ENCODE measurements around the gene PWP2.
"Not testable (repeated sequence)": the region's sequence is repeated elsewhere in the genome, so short reads cannot be mapped to it uniquely, and the experiment has no call there.

Gene PWP2

DNA sequence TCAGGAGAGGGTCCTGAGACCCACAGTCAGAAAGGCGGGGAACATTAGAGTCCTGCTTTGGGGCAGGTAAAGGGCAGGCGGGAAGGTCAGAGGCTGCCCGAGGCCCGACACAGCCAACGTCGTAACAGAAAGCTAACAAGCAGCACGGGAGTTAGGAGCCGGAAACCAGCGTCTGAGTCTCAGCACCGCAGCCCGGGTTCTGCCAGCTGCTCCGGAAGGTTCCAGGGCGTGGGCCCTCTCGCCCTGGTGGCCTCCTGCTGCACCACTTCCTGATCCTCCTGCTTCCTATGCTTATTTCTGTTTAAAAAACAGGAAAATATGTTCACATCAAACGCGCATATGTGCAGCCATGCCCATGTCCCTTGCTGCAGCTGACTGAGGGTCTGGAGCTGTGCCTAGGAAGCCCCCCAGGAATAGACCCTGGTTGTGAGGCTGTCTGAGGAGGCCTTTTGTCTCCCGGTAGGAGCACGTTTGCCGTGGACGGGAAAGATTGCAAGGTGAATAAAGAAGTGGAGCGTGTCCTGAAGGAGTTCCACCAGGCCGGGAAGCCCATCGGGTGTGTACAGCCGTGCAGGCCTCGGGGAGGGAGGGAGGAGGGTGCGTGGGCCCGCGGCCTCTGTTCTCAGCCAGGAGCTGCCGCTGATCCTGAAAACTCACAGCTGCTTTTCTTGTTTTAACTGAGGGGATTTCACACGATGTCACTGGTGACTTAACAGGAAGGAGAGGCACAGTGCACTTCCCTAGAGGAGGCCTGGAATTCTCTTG, 32.8 kb downstream of the PWP2 start:
- DNase-seq: peak; percentile 1

DNA sequence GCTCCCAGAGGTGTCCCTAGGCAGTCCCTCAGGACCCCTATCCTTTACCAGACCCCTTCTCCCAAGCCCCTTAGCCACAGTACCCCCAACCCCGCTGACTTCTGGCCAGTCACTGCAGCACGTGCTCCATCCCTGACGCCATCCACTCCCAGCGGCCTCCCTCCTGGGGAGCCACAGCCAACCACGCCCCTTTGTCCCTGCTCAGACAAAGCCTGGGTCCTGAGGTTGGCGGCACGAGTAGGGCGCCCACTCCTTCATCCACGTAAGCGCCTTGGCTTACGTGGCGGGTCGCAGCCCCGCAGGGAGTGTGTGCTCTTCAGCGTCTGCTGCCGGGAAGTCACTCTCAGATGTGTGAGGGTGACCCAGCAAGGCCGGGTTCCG, 33.3 kb downstream of the PWP2 start:
- DNase-seq: not testable (repeated sequence)

DNA sequence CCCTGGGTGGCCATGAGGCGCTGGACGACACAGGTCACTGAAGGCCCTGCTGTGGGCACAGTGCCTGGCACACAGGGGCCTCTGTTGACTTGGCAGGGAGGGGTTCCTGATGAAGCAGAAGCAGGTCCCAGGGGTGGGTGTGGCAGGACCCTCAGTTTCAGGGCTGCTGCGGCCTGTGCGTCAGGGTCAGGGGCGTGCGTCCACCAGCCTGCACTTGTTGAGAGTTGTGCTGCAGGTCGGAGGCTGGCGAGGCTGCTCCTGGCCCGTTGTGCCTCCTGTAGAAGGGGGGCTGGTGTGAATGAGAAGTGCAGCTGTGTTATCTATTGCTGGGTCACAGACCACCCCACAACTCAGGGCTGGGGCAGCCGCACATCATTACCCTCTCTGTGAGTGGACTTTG, 35.3 kb downstream of the PWP2 start:
- DNase-seq: not testable (repeated sequence)

DNA sequence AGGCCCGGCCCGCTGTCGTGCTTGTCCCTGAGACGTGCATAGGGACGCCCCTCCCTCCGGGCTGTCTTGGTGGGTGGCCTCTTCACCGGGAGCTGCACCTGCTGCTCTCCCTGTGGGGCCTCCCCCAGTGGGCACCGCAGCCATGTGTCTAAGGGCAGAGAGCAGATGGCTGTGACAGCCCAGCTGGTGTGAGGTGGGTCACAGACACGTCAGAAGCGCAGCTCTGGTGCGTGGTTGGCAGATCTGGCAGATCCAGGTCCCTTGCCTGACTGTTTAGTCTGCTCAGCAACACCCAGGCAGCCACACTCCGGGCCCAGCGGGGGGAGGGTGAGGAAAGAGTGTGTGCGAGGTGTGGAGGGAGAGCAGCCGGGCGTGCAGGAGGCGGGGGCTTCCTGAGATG, 36.2 kb downstream of the PWP2 start:
- DNase-seq: not testable (repeated sequence)

DNA sequence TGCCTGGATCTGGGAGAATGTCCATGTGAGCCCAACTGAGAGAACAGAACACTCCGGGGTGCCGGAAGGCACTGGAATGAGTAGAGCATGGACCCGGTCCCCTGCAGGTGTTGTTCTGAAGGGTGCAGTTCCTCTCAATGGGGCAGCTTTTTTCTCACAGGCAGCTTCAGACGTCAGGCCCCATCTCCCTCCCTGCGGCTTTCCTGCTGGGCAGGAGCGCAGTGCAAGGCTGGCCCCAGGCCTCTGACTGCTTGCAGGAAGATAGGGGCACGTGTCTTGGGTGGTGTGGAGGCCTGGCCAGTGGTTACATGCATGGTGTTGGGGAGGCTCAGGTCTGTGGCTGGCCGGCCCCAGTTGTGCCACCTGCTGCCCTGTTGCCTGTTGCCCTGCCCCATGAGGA, 36.8 kb downstream of the PWP2 start:
- not testable (repeated sequence) for DNase-seq

DNA sequence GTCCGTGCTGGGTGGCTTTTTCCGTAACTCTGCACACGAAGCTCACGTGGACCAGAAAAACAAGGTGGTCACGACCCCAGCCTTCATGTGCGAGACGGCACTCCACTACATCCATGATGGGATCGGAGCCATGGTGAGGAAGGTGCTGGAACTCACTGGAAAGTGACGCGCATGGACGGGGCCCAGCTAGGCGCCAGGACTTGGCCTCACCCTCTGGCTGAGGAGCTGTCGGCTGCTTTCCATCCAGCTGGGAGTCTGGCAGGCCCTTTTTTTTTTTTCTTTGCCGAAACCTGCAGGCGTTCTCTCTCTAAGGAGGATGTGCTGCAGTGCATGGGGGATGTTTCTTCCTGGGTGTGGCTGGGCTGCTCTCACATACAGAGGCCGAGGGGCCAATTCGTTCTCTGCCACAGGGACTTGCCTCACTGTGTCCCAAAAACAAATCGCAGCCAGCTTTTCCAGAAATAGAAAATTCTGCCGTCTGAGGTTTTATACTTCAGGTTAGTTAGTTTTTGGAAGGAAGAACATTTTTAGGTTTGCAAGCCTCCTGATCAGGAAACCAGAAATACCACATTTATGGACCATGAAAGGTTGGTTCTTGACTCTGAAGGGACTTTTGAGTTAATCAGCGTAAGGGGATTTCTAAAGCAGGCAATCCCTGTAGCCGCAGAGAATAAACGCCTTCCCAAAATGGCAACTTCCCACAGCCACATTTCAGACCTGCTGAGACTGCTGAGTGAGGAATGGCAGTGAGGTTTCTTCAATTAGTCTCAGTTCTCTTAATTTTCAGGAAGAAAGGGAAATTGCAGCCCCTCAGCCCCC, 37.8 kb downstream of the PWP2 start:
- DNase-seq: not testable (repeated sequence)

DNA sequence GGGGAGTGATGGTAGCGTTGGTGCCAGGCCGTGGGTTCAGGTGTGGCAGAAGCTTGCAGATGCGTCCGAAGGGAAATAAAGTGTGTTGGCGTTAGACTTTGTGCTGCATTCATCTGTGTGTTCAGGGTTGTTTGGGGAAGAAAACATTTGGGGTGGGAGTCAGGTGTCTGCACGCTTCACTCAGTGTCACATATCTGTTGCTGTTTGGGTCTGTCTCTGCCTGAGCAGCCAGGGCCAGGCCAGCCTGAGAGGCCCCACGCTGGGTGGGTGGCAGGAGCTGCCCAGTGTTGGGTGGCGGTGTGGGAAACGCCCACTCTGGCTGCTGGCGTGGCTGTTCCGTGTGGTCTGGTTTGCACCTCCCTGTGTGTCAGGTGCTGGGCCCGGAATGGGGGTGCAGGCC, 38.4 kb downstream of the PWP2 start:
- DNase-seq: not testable (repeated sequence)

DNA sequence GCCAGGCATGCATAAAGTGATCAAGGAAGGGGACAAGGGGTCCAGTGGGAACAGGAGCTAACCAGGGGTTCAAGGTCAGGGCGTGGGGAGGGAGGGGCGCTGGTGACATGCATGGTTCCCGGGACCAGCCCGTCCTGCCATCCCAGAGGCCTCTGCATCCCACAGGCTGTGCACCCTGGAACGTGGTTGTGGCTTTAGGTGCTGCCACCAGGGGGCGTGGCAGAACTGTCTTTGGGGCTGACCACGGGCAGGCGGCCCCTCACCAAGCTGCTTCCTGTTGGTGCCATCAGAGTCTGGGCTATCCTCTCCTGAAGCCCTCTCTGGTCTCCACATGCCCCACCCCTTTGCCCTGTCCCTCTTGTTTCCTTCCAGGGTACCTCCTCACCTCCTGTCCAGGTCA, 39.9 kb downstream of the PWP2 start:
- not testable (repeated sequence) for DNase-seq

DNA sequence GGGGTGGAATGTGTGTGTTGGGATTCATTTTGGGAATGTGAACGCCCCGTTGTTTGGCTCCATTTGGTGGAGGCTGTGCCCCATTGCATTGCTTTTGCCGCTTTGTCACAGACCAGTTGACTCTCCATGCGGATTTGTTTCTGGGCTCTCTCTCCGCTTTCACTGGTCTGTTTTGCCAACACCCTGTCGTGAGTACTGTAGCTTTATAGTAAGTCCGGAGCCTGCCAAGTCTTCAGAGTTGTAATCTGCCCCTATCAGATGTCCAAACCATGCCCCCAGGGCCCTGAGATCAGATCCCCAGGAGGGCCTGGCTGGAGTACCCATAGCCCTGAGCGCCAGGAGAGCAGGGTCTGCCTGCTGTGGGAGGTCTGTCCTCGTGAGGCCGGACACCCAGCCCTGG, 43.1 kb downstream of the PWP2 start:
- DNase-seq: not testable (repeated sequence)

DNA sequence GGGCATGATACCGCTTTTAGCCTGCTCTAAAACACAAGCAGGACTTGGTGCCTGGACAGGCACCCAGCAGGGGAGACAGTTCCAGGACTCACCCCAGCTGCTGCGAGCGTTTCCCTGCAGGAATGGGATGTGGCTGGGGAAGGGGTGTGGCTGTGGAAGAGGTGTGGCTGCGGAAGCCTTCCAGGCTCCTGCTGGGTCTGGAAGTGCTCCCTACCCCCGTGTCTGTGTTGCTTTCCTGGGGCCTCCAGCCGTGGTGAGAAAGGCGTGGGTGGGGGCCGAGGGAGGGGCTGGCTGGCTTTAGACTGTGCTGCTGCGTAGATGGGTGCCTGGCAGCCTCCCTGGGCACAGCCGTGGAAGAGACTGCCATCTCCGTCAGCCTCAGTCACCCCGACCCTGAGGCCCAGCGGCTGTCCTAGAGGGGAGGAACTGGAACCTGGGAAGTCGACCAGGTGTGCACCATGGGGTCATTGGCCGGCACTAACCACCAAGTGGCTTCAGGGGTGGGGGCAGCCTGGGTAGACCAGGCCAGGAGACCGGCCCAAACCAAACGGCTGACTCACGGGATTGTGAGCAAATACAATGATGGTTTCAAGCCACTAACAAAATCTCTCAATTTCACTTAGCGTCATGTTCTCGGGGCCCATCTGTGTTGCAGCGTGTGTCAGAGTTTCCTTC, 46.2 kb downstream of the PWP2 start:
- DNase-seq: not testable (repeated sequence)

DNA sequence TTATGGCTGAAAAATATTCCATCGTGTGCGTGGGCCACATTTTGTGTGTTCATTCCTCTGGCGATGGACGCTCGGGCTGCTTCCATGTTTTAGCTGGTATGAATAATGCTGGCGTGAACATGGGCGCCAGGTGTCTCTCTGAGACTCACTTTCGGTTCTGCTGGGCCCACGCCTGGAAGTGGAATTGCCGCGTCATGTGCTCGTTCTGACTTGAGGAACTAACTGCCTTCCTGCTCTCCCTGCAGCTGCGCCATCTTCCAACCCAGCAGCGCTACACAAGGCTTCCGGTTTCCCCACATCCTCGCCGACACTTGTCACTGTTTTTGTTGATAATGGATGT, 46.7 kb downstream of the PWP2 start:
- DNase-seq: peak; percentile 82

DNA sequence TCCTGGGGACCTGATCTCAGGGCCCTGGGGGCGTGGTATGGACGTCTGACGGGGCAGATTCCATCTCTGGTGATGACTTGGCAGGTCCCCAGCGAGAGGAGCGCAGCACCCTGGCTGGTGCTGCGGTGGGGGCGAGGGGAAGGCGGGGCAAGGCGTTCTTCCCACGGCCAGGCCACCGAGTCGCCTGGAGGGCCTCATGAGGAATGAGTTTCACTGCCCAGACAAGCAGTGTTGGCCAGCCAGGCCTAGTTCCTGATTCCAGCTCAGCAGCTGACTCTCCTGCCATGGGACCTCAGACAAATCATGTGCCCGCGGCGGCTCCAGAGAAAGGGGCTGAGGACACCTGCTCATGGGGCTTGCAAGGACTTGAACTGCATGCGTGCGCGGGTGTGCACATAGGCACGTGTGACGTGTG, 47.6 kb downstream of the PWP2 start:
- not testable (repeated sequence) for DNase-seq

DNA sequence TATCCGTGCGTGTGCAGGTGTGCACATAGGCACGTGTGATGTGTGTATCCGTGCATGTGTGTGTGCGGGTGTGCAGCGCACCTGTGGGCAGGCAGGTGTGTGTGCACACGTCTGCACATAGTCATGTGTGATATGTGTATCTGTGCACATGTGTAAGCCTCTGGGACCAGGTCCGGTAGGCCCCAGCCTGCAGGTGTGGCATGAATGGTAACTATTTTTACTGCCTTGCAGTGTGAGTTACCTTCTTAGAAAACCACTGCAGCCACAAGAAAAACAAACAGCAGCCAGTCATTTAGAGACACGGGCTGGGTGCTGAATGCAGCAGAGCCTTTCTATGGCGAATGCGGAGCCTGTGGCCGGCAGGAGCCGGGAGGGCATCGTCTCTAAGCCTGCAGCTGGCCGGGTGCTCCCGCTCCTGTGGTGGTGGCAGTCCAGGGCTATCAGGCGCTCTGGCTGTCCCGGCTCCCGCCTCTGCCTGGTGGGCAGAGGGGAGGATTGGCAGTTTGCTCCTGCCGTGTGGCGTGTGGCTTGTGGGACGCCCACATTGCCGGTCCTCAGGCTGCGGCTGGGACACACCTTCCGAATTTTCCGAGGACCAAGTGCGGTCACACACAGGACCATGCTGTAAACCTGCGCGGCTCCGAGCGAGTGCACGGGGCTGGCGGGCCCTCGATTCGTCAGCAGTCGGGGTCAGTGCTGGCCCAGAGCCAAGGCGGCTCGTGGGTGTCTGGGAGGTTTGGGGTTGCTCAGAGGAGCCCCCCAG, 48.2 kb downstream of the PWP2 start:
- DNase-seq: not testable (repeated sequence)

DNA sequence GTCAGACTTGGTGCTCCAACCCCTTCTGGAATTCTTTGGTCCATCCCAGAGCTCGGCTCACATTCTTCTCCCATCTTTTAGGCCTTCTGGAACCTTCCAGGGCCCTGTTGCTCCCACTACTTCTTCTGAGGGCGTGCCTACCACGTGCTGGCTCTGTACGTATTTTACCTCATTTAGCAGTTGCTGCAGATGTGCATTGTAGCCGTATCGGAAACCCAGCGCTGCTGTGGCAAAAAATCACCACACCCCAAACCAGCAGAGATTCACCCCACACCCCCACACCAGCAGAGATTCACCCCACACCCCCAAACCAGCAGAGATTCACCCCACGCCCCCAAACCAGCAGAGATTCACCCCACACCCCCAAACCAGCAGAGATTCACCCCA, 48.8 kb downstream of the PWP2 start:
- not testable (repeated sequence) for DNase-seq

DNA sequence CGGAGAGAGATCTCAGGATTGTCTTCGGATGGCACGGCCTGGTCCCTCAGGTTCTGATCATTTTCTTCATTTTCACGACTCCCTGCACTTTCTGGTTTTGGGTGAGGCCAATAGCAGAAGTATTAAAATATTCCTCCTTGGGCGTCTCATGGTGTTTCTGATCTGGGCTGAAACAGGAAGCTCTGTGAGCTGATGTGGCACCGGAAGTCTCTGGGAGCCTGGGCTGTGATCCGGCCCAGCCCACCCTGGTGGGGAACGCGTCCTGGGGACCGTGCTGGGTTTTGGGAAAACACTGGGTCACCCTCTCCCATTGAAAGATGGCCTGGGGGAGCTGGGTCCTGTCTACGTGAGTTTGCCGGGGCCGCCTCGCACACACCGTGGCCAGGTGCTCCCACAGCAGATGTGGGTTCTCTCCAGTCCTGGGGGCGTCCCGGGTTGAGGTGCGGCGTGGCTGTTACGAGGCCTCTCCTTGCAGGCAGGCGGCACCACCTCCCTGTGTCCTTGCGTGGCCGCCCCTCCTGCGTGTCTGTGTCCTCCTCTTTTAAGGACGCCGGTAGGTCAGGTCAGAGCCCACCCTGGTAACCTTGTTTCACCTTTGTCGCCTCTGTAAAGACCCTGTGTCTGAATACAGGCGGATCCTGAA, 50.4 kb downstream of the PWP2 start:
- not testable (repeated sequence) for DNase-seq

DNA sequence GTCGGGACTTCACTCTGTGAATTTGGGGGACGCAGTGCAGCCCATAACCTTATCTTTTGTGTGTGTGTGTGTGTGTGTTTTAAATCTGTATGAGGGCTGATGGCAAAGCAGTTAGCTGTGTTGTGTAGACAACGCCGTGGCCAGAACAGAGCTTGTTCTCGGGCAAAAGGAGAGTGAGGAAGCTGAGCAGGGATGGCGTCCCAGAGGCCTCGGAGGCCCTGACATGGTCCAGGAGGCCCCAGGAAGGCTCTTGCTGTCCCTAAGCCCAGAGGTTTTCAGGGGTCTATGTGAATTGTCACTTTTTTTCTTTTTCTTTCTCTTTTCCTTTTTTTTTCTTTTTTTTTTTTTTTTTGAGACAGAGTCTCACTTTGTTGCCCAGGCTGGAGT, 50.9 kb downstream of the PWP2 start:
- DNase-seq: not testable (repeated sequence)

DNA sequence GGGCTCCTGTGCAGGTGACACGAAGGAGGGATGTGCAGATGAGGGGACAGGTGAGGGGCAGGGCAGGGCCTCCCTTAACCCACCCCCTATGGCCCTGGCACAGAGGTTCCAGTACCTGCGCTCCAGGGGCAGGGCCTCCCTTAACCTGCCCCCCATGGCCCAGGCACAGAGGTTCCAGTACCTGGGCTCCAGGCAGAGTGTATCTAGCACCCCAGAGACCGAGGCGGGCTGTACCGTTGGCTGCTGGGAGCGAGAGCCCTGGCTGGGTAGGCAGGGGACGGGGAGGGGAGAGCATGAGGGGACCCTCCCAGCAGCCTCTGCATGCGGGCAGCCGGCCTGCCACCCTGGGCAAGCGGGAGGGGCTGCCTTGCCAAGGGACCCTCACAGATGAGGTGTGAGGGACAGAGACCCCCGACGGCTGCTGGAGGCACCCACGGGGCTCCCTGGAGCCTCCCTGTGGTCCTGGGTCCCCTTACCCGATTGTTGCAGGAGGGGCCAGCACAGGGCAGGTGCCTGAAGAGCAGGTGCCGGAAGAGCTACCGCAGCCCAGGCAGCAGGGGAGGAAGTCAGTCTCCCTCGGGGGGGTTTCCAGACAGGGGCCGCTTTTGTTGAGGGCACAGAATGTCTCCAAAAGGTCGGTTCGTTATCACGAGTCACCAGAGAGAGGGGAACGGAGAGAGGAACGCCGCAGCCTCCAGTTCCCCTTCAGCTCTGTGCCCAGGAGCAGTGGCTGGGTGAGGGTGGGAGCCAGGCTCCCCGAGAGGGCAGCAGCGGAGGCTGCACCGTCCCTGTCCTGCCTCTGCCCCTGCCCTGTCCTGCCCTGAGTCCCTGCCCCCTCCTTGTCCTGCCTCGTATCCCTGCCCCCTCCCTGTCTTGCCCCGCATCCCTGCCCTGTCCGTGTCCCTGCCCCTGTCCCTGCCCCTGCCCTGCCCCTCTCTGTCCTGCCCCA, 52.4 kb downstream of the PWP2 start:
- DNase-seq: peak; percentile 1

DNA sequence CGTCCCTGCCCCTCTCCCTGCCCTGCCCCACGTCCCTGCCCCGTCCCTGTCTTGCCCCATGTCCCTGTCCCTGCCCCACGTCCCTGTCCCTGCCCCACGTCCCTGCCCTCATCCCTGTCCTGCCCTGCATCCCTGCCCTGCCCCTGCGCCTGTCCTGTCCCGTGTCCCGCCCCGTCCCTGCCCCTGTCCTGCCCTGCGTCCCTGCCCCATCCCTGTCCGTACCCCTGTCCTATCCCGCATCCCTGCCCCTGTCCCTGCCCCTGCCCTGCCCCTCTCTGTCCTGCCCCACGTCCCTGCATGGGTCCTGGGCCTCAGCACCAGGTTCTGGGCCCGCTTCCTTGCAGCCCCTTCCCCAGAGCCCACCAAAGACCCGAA, 53.1 kb downstream of the PWP2 start:
- not testable (repeated sequence) for DNase-seq

DNA sequence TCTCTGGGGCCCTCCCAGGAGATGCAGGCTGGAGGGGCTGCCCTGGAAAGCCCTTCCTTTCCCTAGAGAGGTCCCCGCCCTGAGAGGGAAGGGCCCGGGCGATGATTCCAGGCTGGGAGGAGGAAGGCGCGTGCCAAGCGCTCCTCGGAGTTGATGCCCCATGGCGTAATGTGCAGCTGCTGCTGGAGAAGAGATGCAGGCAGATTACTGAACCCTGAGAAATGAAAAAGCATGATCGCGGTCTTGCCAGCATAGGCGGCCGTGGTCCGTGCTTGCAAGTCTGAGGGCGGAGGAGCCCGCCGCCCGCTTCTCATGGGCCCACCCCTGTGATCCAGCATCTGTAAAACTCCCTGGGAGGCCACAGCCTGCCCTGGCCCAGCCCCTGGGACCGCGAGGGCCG, 53.6 kb downstream of the PWP2 start:
- not testable (repeated sequence) for DNase-seq

DNA sequence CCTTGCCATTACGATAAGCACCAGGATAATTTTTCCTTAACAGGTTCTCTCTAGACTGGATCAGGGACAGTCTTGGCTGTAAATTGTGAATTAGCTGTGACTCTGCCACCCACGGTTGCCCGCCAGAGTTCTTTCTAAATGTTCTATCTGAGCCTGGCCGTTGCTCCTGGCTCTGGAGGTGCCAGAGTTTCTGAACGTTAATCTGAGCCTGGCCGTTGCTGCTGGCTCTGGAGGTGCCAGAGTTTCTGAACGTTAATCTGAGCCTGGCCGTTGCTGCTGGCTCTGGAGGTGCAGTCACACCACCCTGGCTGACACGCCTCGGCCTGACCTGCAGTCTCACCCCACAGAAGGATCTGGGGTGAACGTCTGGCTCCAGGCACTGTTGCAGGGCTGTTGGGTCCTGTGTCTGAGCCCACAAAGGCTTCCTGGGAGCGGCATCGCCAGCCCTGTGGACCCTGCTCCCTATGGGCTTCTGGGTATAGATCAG, 56.0 kb downstream of the PWP2 start:
- DNase-seq: not testable (repeated sequence)

DNA sequence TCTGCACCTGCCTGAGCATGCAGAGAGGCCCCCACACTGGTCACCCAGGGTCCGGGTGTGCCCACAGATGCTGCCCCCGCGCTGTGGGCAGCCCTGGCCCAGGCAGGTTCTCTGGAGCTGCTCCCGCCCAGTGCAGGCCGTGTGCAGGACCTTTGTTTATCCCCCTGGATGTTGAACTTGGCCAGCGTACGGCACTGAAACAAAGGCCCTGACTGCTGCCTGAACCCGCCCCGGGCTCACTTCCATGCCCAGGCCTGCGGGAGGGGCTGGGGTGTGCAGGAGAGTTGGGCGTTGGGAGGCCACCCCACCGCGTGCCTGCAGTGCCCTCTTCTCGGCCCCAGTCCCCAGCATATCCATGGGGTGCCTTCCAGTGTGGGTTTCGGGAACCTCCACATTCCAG, 58.7 kb downstream of the PWP2 start:
- DNase-seq: not testable (repeated sequence)

Measured in stimulated activated CD4-positive, alpha-beta T cell treated with anti-CD3 and anti-CD28 coated beads, Interleukin-1b, Interleukin-23, amount 100 ng/mL, for 48 hours (primary cell).